Measurements from ENCODE around the gene RECK. TPM values are rescaled to one million over a fixed set of nuclear protein-coding genes. Genes with fewer than 3 reads are reported as not detected.

RECK gene
- polyA plus RNA-seq, 2 donors, result 1.0 to 1.5 TPM

- no peaks in the 10 kb centered on the region for H3K4me1 ChIP-seq (ENCODE audit: control insufficient read depth in 2 of 2, insufficient read depth in 2 of 2, low read length in 1 of 2)
- no peaks in the 10 kb centered on the region for H3K36me3 ChIP-seq (ENCODE audit: control insufficient read depth in 2 of 2, insufficient read depth in 2 of 2, low read length in 1 of 2)
- 67 to 74% methylated on average over 2 of the region's 2 CpGs for whole genome bisulfite sequencing, 2 donors
- H3K27me3 ChIP-seq (ENCODE audit: control insufficient read depth in 1 of 2, insufficient read depth in 2 of 2, low read length in 2 of 2), result no peaks in the 10 kb centered on the region
- no peak overlapping the region for H3K27ac ChIP-seq (ENCODE audit: low read depth in 2 of 2, low read length in 1 of 2)
- no peak overlapping the region for H3K4me3 ChIP-seq (ENCODE audit: low read depth in 1 of 2, low read length in 2 of 2)
- no peaks in the 10 kb centered on the region for H3K9me3 ChIP-seq (ENCODE audit: control insufficient read depth in 2 of 2, insufficient read depth in 1 of 2, low read depth in 1 of 2, low read length in 1 of 2)
Measured at GRCh38 chr9:36051317-36051716, 14.6 kb downstream of the RECK start.

GRCh38 chr9:36053971-36054370, 17.3 kb downstream of the RECK start:
- no peaks in the 10 kb centered on the region for H3K4me1 ChIP-seq (ENCODE audit: control insufficient read depth in 2 of 2, insufficient read depth in 2 of 2, low read length in 1 of 2)
- no peaks in the 10 kb centered on the region for H3K36me3 ChIP-seq (ENCODE audit: control insufficient read depth in 2 of 2, insufficient read depth in 2 of 2, low read length in 1 of 2)
- peak overlapping the region in 1 of 2 donors; percentile 60 for H3K27ac ChIP-seq (ENCODE audit: low read depth in 2 of 2, low read length in 1 of 2)
- no peaks in the 10 kb centered on the region for H3K9me3 ChIP-seq (ENCODE audit: control insufficient read depth in 2 of 2, insufficient read depth in 1 of 2, low read depth in 1 of 2, low read length in 1 of 2)
- WGBS, 2 donors, result 68 to 73% methylated on average over 3 of the region's 3 CpGs
- H3K4me3 ChIP-seq (ENCODE audit: low read depth in 1 of 2, low read length in 2 of 2), result no peak overlapping the region
- H3K27me3 ChIP-seq (ENCODE audit: control insufficient read depth in 1 of 2, insufficient read depth in 2 of 2, low read length in 2 of 2), result no peaks in the 10 kb centered on the region

- no peaks in the 10 kb centered on the region for H3K36me3 ChIP-seq (ENCODE audit: control insufficient read depth in 2 of 2, insufficient read depth in 2 of 2, low read length in 1 of 2)
- no peaks in the 10 kb centered on the region for H3K4me1 ChIP-seq (ENCODE audit: control insufficient read depth in 2 of 2, insufficient read depth in 2 of 2, low read length in 1 of 2)
- 40 to 46% methylated on average over 3 of the region's 3 CpGs for WGBS, 2 donors
- no peaks in the 10 kb centered on the region for H3K9me3 ChIP-seq (ENCODE audit: control insufficient read depth in 2 of 2, insufficient read depth in 1 of 2, low read depth in 1 of 2, low read length in 1 of 2)
- H3K4me3 ChIP-seq (ENCODE audit: low read depth in 1 of 2, low read length in 2 of 2), result no peak overlapping the region
- no peaks in the 10 kb centered on the region for H3K27me3 ChIP-seq (ENCODE audit: control insufficient read depth in 1 of 2, insufficient read depth in 2 of 2, low read length in 2 of 2)
- no peak overlapping the region for H3K27ac ChIP-seq (ENCODE audit: low read depth in 2 of 2, low read length in 1 of 2)
Measured at GRCh38 chr9:36056896-36057295, 20.2 kb downstream of the RECK start.

GRCh38 chr9:36063804-36064447, 27.2 kb downstream of the RECK start:
- H3K4me3 ChIP-seq (ENCODE audit: low read depth in 1 of 2, low read length in 2 of 2), result no peak overlapping the region
- H3K27ac ChIP-seq (ENCODE audit: low read depth in 2 of 2, low read length in 1 of 2), result no peak overlapping the region
- 97% methylated on average over 2 of the region's 2 CpGs for WGBS, 2 donors
- H3K4me1 ChIP-seq (ENCODE audit: control insufficient read depth in 2 of 2, insufficient read depth in 2 of 2, low read length in 1 of 2), result no peaks in the 10 kb centered on the region
- no peaks in the 10 kb centered on the region for H3K27me3 ChIP-seq (ENCODE audit: control insufficient read depth in 1 of 2, insufficient read depth in 2 of 2, low read length in 2 of 2)
- no peaks in the 10 kb centered on the region for H3K36me3 ChIP-seq (ENCODE audit: control insufficient read depth in 2 of 2, insufficient read depth in 2 of 2, low read length in 1 of 2)
- H3K9me3 ChIP-seq (ENCODE audit: control insufficient read depth in 2 of 2, insufficient read depth in 1 of 2, low read depth in 1 of 2, low read length in 1 of 2), result no peaks in the 10 kb centered on the region

GRCh38 chr9:36064448-36065037, 27.8 kb downstream of the RECK start:
- Histone ChIP-seq H3K9me3 (ENCODE audit: control insufficient read depth in 2 of 2, insufficient read depth in 1 of 2, low read depth in 1 of 2, low read length in 1 of 2) (no peaks in the 10 kb centered on the region), H3K4me3 (ENCODE audit: low read depth in 1 of 2, low read length in 2 of 2) (no peak overlapping the region), H3K4me1 (ENCODE audit: control insufficient read depth in 2 of 2, insufficient read depth in 2 of 2, low read length in 1 of 2) (no peaks in the 10 kb centered on the region), H3K36me3 (ENCODE audit: control insufficient read depth in 2 of 2, insufficient read depth in 2 of 2, low read length in 1 of 2) (no peaks in the 10 kb centered on the region), H3K27ac (ENCODE audit: low read depth in 2 of 2, low read length in 1 of 2) (no peak overlapping the region), H3K27me3 (ENCODE audit: control insufficient read depth in 1 of 2, insufficient read depth in 2 of 2, low read length in 2 of 2) (no peaks in the 10 kb centered on the region)
- 63 to 76% methylated on average over 1 of the region's 1 CpG for WGBS, 2 donors

GRCh38 chr9:36074055-36074454, 37.3 kb downstream of the RECK start:
- Histone ChIP-seq H3K9me3 (ENCODE audit: control insufficient read depth in 2 of 2, insufficient read depth in 1 of 2, low read depth in 1 of 2, low read length in 1 of 2) (no peaks in the 10 kb centered on the region), H3K4me1 (ENCODE audit: control insufficient read depth in 2 of 2, insufficient read depth in 2 of 2, low read length in 1 of 2) (peaks cover 0 to 3% of the 10 kb centered on the region in 2 donors), H3K27ac (ENCODE audit: low read depth in 2 of 2, low read length in 1 of 2) (no peak overlapping the region), H3K4me3 (ENCODE audit: low read depth in 1 of 2, low read length in 2 of 2) (no peak overlapping the region), H3K36me3 (ENCODE audit: control insufficient read depth in 2 of 2, insufficient read depth in 2 of 2, low read length in 1 of 2) (no peaks in the 10 kb centered on the region), H3K27me3 (ENCODE audit: control insufficient read depth in 1 of 2, insufficient read depth in 2 of 2, low read length in 2 of 2) (no peaks in the 10 kb centered on the region)
- WGBS, 2 donors, result 78 to 88% methylated on average over 1 of the region's 1 CpG

GRCh38 chr9:36074870-36075532, 38.3 kb downstream of the RECK start:
- Histone ChIP-seq H3K4me3 (ENCODE audit: low read depth in 1 of 2, low read length in 2 of 2) (no peak overlapping the region), H3K36me3 (ENCODE audit: control insufficient read depth in 2 of 2, insufficient read depth in 2 of 2, low read length in 1 of 2) (no peaks in the 10 kb centered on the region), H3K27me3 (ENCODE audit: control insufficient read depth in 1 of 2, insufficient read depth in 2 of 2, low read length in 2 of 2) (no peaks in the 10 kb centered on the region), H3K9me3 (ENCODE audit: control insufficient read depth in 2 of 2, insufficient read depth in 1 of 2, low read depth in 1 of 2, low read length in 1 of 2) (no peaks in the 10 kb centered on the region), H3K27ac (ENCODE audit: low read depth in 2 of 2, low read length in 1 of 2) (no peak overlapping the region), H3K4me1 (ENCODE audit: control insufficient read depth in 2 of 2, insufficient read depth in 2 of 2, low read length in 1 of 2) (peaks cover 0 to 3% of the 10 kb centered on the region in 2 donors)
- WGBS, 2 donors, result 12 to 14% methylated on average over 2 of the region's 2 CpGs

- WGBS, 2 donors, result 73 to 98% methylated on average over 1 of the region's 1 CpG
- H3K27me3 ChIP-seq (ENCODE audit: control insufficient read depth in 1 of 2, insufficient read depth in 2 of 2, low read length in 2 of 2), result no peaks in the 10 kb centered on the region
- H3K9me3 ChIP-seq (ENCODE audit: control insufficient read depth in 2 of 2, insufficient read depth in 1 of 2, low read depth in 1 of 2, low read length in 1 of 2), result no peaks in the 10 kb centered on the region
- no peak overlapping the region for H3K4me3 ChIP-seq (ENCODE audit: low read depth in 1 of 2, low read length in 2 of 2)
- no peaks in the 10 kb centered on the region for H3K36me3 ChIP-seq (ENCODE audit: control insufficient read depth in 2 of 2, insufficient read depth in 2 of 2, low read length in 1 of 2)
- peaks cover 0 to 3% of the 10 kb centered on the region in 2 donors for H3K4me1 ChIP-seq (ENCODE audit: control insufficient read depth in 2 of 2, insufficient read depth in 2 of 2, low read length in 1 of 2)
- no peak overlapping the region for H3K27ac ChIP-seq (ENCODE audit: low read depth in 2 of 2, low read length in 1 of 2)
Measured at GRCh38 chr9:36078051-36078450, 41.3 kb downstream of the RECK start.

GRCh38 chr9:36080519-36080918, 43.8 kb downstream of the RECK start:
- Histone ChIP-seq H3K4me3 (ENCODE audit: low read depth in 1 of 2, low read length in 2 of 2) (no peak overlapping the region), H3K27ac (ENCODE audit: low read depth in 2 of 2, low read length in 1 of 2) (no peak overlapping the region), H3K27me3 (ENCODE audit: control insufficient read depth in 1 of 2, insufficient read depth in 2 of 2, low read length in 2 of 2) (no peaks in the 10 kb centered on the region), H3K4me1 (ENCODE audit: control insufficient read depth in 2 of 2, insufficient read depth in 2 of 2, low read length in 1 of 2) (no peaks in the 10 kb centered on the region), H3K9me3 (ENCODE audit: control insufficient read depth in 2 of 2, insufficient read depth in 1 of 2, low read depth in 1 of 2, low read length in 1 of 2) (no peaks in the 10 kb centered on the region), H3K36me3 (ENCODE audit: control insufficient read depth in 2 of 2, insufficient read depth in 2 of 2, low read length in 1 of 2) (no peaks in the 10 kb centered on the region)
- WGBS, 2 donors, result 79 to 87% methylated on average over 3 of the region's 3 CpGs
